Hippocampal formation (tissue), 2 donors: Measurements from ENCODE around the gene PAK6.

Experiments
- DNase-seq, 2 donors: peaks; one replicate each; lab custom pipeline; 2025; lab: John Stamatoyannopoulos, UW

PAK6 gene

DNA sequence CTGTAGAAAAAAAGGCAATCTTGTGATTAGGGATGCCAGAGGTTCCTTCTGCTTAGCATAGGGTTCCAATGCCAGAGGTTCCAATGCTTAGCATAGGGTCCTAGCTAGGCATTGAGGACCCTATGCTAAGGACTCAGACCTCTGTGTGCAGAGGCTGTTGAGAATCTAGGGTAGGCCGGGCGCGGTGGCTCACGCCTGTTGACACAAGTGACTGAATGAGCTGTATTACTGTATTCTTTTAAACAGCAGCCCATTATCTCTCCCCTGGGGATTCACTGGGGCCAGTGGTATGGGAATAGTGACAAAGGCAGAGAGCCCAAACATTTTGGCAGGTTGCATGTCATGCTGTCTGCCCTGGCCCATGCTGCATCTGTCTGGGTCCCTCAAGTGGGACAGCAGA is 16.2 kb downstream of the PAK6 start:
- no peak for DNase-seq

DNA sequence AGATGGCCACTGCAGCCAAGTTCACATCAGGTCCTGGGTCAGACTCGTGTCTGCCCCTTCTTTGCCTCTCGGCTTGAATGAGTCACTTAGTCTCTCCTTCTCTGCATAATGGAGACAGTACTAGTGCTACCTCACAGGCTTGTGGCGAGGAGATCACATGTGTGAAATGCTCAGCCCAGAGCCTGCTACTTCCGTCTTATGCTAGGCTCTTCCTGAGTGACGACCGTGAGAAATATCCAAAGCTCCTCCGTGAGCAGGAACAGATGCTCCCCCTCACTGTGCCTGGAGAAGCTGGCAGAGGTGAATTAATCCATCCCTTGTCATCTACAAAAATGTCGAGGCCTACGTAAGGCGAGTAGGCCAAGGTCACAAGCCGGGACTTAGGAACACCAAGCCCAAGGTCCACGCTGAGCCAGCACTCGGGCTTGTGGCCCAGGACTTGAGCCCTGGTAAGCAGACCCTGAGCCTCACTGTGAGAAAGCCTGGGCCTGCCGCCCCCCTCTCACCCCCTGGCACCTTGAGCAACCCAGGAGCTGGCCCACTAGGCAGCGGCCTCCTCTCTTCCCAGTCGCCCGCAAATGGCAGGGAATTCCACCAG is 17.9 kb downstream of the PAK6 start:
- no peak for DNase-seq

GRCh38 chr15:40257656-40258450 is 19.0 kb downstream of the PAK6 start:
- no peak for DNase-seq

GRCh38 chr15:40258544-40258943 is 19.7 kb downstream of the PAK6 start:
- no peak for DNase-seq

DNA sequence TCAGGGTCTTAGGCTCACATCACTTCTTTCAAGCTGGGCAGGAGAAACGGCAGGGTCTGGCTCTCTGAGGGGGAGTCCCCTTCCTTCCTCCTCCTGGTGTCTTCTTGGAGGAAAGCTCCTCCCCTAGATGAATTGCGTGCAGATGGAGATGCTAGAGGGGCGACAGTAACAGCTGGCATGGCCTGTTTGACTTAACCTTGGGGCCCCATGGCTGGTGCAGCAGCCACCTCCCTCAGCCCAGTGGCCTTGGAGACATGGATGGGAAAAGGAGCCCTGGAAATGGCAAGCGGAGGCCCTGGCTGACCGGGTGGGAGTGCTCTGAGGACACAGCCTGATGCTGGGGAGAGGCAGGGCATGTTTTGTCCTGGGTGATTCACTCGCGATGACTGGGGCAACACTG is 20.2 kb downstream of the PAK6 start:
- no peak for DNase-seq

GRCh38 chr15:40263024-40263754 is 24.3 kb downstream of the PAK6 start:
- no peak for DNase-seq

DNA sequence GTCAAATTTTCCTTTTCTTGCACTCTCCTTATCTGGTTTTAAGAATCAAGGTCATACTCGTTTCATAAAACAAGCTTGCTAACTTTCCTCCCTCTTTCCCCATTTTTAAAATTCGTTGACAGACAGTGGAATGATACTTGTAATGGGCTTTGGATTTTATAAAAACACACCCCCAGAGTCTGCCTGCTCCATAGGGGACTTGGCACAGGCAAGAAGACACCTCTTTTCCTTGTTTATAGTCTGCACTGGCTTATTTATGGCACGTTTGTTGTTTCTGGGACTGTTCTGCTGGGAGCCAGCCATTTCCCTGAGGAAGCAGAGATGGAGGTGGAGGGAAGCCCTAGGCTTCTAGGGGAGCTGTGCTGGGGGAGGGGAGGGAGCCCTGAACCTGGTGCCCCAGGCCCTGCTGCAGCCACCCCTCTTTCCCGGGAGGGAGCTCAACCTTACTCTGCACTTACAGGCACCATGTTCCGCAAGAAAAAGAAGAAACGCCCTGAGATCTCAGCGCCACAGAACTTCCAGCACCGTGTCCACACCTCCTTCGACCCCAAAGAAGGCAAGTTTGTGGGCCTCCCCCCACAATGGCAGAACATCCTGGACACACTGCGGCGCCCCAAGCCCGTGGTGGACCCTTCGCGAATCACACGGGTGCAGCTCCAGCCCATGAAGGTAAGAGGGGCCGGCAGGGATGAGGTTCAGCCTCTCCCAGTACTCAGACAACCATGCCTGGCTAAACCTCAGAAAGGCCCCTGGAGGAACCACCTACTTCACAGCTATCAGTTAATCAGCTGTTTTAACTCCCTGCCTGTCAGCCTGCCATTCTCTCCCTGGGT is 25.7 kb downstream of the PAK6 start:
- no peak for DNase-seq

DNA sequence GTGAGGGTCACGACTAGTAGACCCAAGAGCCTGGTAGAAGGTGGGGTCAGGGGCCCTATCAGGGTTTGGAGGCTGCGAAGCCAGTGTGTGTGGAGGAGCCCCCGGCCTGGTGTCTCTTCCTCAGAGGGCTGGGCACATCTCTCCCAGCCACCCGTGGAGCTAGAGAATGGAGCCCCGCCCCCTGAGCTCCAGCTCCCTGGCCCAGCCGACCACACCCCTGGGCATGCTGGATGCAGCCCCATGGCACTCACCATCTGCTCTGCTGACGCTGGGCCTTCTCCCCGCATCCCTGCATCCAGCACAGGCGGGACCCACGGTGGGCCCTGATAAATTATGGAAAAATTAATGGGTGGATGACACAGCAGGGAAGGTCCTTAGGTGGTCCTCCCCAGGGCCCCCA is 26.5 kb downstream of the PAK6 start:
- DNase-seq, result no peak

- no peak for DNase-seq
These were observed 27.0 kb downstream of the PAK6 start for GRCh38 chr15:40265875-40266274.

DNA sequence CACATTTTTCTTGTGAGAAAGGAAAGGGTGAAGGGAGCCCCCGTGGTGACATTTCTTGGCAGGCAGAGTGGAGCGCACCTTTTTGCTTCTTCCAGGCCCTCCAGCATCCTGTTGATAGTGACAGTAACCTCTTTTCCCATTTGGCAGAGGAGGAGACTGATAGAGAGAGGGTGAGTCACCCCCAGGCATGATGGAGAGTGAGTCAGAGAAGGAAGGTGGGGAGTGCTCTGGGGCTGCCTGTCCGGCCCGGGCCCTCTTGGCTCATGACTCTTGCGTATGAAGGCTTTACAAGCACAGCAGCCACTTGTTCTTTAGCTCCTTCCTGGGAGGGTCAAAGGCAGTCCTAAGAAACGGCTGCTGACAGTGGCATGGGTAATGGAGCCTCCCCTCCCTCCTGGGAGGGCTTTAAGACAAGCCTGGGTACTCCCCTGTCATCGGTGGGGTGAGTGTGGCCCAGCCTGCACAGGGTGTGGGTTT is 28.0 kb downstream of the PAK6 start:
- no peak for DNase-seq

DNA sequence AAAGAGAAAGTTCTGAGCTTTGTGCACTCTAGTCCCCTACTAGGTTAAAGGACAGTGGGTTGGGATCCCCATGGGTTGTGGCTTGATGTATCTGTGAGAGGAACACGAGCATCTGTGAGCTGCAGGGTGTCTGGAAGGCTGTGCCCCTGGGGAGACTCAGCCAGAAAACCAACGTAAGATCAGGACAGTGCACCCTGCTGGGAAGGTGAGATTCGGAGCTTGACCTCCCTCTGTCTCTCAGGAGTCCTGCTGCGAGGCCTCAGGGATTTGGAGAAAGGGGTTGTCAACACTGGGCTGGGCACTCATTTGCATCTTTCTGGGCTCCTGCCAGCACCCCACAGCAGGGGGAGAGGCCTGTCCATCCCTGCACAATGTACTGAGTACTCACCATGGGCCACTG is 28.8 kb downstream of the PAK6 start:
- DNase-seq, result no peak

- DNase-seq, result no peak
These were observed 30.7 kb downstream of the PAK6 start for GRCh38 chr15:40269604-40270003.

DNA sequence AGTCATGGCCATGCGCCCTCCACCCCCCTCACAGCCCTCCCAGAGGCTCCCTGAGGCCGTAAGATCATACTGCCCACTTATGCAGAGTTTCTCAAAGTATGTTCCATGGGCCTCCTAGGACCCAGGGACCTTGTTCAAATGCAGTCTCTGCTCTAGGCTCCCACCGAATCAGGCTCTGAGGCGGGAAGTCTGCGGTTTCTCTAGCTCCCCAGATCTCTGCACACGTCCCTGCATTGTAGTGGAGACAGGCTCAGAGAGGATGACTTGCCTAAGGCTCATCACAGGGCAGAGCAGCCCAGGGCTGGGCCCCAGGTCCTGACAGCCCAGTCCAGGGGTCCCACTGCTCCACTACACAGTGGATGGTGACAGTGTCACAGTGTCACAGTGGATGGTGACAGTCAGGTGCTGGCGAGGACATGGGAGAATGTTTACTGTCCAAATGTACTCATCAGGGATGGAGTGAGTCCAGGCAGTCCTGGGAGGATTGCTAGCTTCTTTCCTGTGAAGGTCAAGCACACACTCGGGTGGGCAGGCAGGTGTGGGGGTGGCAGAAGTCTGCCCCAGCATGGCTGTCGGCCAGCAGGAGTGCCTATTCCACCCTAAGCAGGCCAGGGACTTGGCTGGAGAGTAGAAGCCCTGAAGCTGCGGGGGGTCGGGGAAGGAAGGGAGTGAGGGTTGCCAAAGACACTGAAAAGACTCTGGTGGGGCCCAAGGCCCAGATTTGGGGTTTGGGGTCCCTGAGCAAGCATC is 31.6 kb downstream of the PAK6 start:
- no peak for DNase-seq

- DNase-seq, result no peak
These were observed 33.0 kb downstream of the PAK6 start for GRCh38 chr15:40271685-40272484.

GRCh38 chr15:40272485-40273056 is 33.7 kb downstream of the PAK6 start:
- no peak for DNase-seq

- no peak for DNase-seq
These were observed 34.6 kb downstream of the PAK6 start for GRCh38 chr15:40273428-40273827.

DNA sequence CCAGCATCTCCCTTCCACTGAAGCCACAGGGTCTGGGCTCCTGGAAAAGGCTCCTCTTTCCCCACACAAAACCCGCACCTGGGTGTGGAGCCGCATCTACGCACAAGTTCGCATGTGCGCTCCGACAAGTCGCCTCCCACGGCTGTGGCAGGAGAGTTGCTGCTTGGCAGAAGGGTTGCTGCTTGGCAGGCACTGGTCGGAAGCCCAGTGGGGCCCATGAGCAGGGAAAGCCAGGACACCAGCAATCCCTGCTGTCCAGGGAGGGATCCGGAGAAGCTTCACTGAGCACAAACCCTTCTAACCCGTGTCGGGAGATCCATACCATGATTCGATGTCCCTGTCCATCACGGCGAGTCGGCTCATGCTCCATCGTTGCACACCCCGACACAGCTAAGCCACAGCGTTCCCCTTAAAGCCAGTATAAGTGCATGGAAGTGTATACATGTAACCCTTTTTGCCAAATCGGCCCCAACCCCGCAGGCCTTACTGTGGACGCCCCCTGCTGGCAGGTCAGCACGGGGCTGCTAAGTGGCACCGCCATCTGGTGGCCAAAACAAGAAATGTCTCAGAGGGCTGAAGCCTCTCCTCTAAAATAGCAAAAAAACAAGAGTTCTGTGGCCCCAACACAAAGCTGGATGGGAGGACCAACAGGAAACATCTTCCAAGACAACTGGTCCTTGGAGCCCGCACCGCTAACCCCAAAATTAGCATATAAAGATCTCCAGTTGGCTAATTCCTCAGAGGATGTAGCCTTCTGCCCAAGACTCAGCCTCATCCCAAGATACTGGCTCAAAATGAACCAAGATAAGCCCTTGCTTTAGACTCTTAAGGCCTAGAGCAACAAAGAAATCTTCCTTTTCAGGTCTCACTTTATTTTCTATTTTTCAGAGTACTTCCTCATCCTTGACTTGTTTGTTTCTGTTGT is 35.7 kb downstream of the PAK6 start:
- DNase-seq, result peak; percentile 57 to 76

GRCh38 chr15:40275523-40275922 is 36.7 kb downstream of the PAK6 start:
- DNase-seq, result no peak

- no peak for DNase-seq
These were observed 37.1 kb downstream of the PAK6 start for GRCh38 chr15:40275954-40276353.
